ENCODE data around the gene RFC2. TPM values are rescaled to one million over a fixed set of nuclear protein-coding genes. Genes with fewer than 3 reads are reported as not detected.
A peak's percentile ranks its signal among the peaks of the same experiment; 100 is the strongest.

RFC2 gene
- total and polyA plus RNA-seq, 4 experiments from 2014 or later = 15.7 to 32.3 (median 19.2) TPM

GRCh38 chr7:74288034-74288881, 34.1 kb upstream of the RFC2 start:
- Mint-ChIP-seq H3K4me3 (peak overlapping the region; percentile 87 to 97 (median 90)), H3K27ac (peak overlapping the region in 5 of 7 donors; percentile 29 to 92 (median 77)), H3K4me1 (peaks cover 14 to 32% (median 17%) of the 10 kb centered on the region in 4 donors), H3K36me3 (peaks cover 0 to 1% of the 10 kb centered on the region in 2 donors), H3K9me3 (no peaks in the 10 kb centered on the region), H3K27me3 (peaks cover 4 to 7% of the 10 kb centered on the region in 2 donors)
- H3K9me3 ChIP-seq (ENCODE audit: control insufficient read depth in 1 of 2, low read length in 2 of 2) = no peaks in the 10 kb centered on the region
- no peaks in the 10 kb centered on the region for H3K36me3 ChIP-seq (ENCODE audit: insufficient read depth, low read length)
- CTCF ChIA-PET (ENCODE audit: partially characterized antibody) = interaction anchor here (0.9 to 1.8 kb wide), 7 partner anchors 13 to 112 kb away, joined by 3 to 8 read pairs (median 3); no protein-coding TSS in a partner anchor
- POLR2A ChIA-PET (ENCODE audit: partially characterized antibody) = interaction anchor here (0.6 to 3.5 kb wide), 2 partner anchors 18 to 24 kb away, joined by 3 to 17 read pairs; no protein-coding TSS in a partner anchor
- DNase-seq = no peak
- peak overlapping the region in 1 of 2 donors; percentile 60 for H3K4me3 ChIP-seq (ENCODE audit: low read length in 2 of 2)
- no peak overlapping the region for H3K27ac ChIP-seq (ENCODE audit: low read depth, low read length)
- intact Hi-C loops (cut with micrococcal nuclease) = loop anchor here (1.0 kb wide), 1 partner anchor 34 kb away; the partner anchor contains the start of gene RFC2
- no peaks in the 10 kb centered on the region for H3K27me3 ChIP-seq (ENCODE audit: insufficient read depth, low read length)
- peaks cover 24% of the 10 kb centered on the region for H3K4me1 ChIP-seq (ENCODE audit: insufficient read depth, low read length)

GRCh38 chr7:74287303-74288033, 33.3 kb upstream of the RFC2 start:
- POLR2A ChIA-PET (ENCODE audit: partially characterized antibody) = interaction anchor here (0.6 to 3.5 kb wide), 2 partner anchors 17 to 23 kb away, joined by 3 to 17 read pairs; no protein-coding TSS in a partner anchor
- H3K4me3 Mint-ChIP-seq = peak overlapping the region in 1 of 8 donors; percentile 95

DNA sequence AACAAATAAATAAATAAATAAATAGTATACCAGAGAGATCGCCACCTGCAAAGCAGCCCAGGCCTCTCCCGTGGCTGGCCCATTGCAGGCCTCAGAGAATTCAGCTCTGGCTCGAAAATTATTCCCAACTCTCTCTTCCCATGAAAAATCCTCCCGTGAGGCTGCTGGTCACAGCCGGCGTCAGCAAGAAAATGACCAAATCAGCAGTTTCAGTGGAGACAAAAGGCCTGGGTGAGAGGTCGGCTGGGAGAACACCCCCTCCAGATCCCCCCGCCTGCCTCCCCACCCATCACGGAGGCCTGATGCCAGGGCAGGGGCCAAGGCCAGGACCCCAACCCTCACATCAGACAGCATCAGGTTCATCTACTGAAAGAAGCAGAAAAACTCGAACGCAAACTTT, 31.9 kb upstream of the RFC2 start:
- peak overlapping the region in 1 of 7 donors; percentile 19 for H3K27ac Mint-ChIP-seq
- peaks cover 14 to 22% (median 17%) of the 10 kb centered on the region in 4 donors for H3K4me1 Mint-ChIP-seq
- H3K9me3 Mint-ChIP-seq = no peaks in the 10 kb centered on the region
- intact Hi-C loops (cut with micrococcal nuclease) = no loop called here
- DNase-seq = no peak
- ChIA-PET POLR2A (ENCODE audit: partially characterized antibody) (no interaction called here), CTCF (ENCODE audit: partially characterized antibody) (no interaction called here)
- Histone ChIP-seq H3K36me3 (ENCODE audit: insufficient read depth, low read length) (no peaks in the 10 kb centered on the region), H3K27ac (ENCODE audit: low read depth, low read length) (no peak overlapping the region), H3K4me3 (ENCODE audit: low read length in 2 of 2) (no peak overlapping the region), H3K4me1 (ENCODE audit: insufficient read depth, low read length) (peaks cover 24% of the 10 kb centered on the region), H3K27me3 (ENCODE audit: insufficient read depth, low read length) (no peaks in the 10 kb centered on the region), H3K9me3 (ENCODE audit: control insufficient read depth in 1 of 2, low read length in 2 of 2) (no peaks in the 10 kb centered on the region)
- H3K4me3 Mint-ChIP-seq = no peak overlapping the region
- peaks cover 5 to 10% of the 10 kb centered on the region in 2 donors for H3K27me3 Mint-ChIP-seq
- peaks cover 0 to 4% of the 10 kb centered on the region in 2 donors for H3K36me3 Mint-ChIP-seq

More at GRCh38 chr7:74287303-74288033, 33.3 kb upstream of the RFC2 start:
- H3K36me3 ChIP-seq (ENCODE audit: insufficient read depth, low read length) = no peaks in the 10 kb centered on the region
- H3K27ac Mint-ChIP-seq = peak overlapping the region in 1 of 7 donors; percentile 46
- no peak for DNase-seq
- no peak overlapping the region for H3K4me3 ChIP-seq (ENCODE audit: low read length in 2 of 2)
- H3K9me3 Mint-ChIP-seq = no peaks in the 10 kb centered on the region
- peaks cover 5 to 10% of the 10 kb centered on the region in 2 donors for H3K27me3 Mint-ChIP-seq
- H3K27me3 ChIP-seq (ENCODE audit: insufficient read depth, low read length) = no peaks in the 10 kb centered on the region
- no peak overlapping the region for H3K27ac ChIP-seq (ENCODE audit: low read depth, low read length)
- peaks cover 24% of the 10 kb centered on the region for H3K4me1 ChIP-seq (ENCODE audit: insufficient read depth, low read length)
- CTCF ChIA-PET (ENCODE audit: partially characterized antibody) = interaction anchor here (1.2 to 1.8 kb wide), 4 partner anchors 12 to 113 kb away, joined by 3 to 8 read pairs (median 5); no protein-coding TSS in a partner anchor
- H3K4me1 Mint-ChIP-seq = peaks cover 14 to 24% (median 17%) of the 10 kb centered on the region in 4 donors
- H3K36me3 Mint-ChIP-seq = peaks cover 0 to 4% of the 10 kb centered on the region in 2 donors
- intact Hi-C loops (cut with micrococcal nuclease) = loop anchor here (1.0 kb wide), 1 partner anchor 33 kb away; the partner anchor contains the start of gene RFC2
- no peaks in the 10 kb centered on the region for H3K9me3 ChIP-seq (ENCODE audit: control insufficient read depth in 1 of 2, low read length in 2 of 2)

GRCh38 chr7:74284781-74285259, 30.6 kb upstream of the RFC2 start:
- CTCF ChIA-PET (ENCODE audit: partially characterized antibody) = no interaction called here
- no peak overlapping the region for H3K4me3 ChIP-seq (ENCODE audit: low read length in 2 of 2)
- H3K9me3 ChIP-seq (ENCODE audit: control insufficient read depth in 1 of 2, low read length in 2 of 2) = no peaks in the 10 kb centered on the region
- H3K4me3 Mint-ChIP-seq = no peak overlapping the region
- H3K4me1 Mint-ChIP-seq = peaks cover 10 to 14% (median 12%) of the 10 kb centered on the region in 4 donors
- peaks cover 15% of the 10 kb centered on the region for H3K4me1 ChIP-seq (ENCODE audit: insufficient read depth, low read length)
- H3K9me3 Mint-ChIP-seq = no peaks in the 10 kb centered on the region
- intact Hi-C loops (cut with micrococcal nuclease) = no loop called here
- DNase-seq = no peak
- H3K27me3 Mint-ChIP-seq = peaks cover 5 to 11% of the 10 kb centered on the region in 2 donors
- no peak overlapping the region for H3K27ac ChIP-seq (ENCODE audit: low read depth, low read length)
- no peak overlapping the region for H3K27ac Mint-ChIP-seq
- peaks cover 0 to 4% of the 10 kb centered on the region in 2 donors for H3K36me3 Mint-ChIP-seq
- POLR2A ChIA-PET (ENCODE audit: partially characterized antibody) = no interaction called here
- H3K36me3 ChIP-seq (ENCODE audit: insufficient read depth, low read length) = no peaks in the 10 kb centered on the region
- H3K27me3 ChIP-seq (ENCODE audit: insufficient read depth, low read length) = no peaks in the 10 kb centered on the region

DNA sequence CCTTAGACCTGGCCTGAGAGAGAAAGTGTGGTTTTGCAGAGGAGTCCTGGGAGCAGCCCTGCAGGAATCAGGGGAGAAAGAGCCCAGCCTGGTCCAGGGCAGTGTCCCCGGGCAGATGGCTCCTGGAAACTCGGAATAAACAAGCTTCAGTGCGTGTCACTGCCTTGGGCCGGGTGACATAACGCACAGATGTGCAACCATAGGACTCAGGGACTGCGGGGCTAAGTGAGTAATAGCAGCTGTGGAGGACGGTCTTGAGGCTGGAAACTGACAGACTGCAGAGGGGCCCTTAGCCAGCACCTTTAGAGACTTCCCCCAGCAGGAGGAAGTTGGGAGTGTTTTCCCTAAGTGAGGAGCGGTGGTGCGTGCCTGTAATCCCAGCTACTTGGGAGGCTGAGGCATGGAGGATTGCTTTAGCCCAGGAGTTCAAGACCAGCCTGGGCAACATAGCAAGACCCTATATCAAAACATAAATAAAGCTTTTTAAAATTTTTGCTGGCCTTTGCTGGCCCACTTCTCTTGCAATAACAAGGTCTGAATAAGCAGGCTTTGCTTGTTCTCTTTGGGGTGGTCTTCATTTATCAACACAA, 29.8 kb upstream of the RFC2 start:
- CTCF ChIA-PET (ENCODE audit: partially characterized antibody) = interaction anchor here (0.6 kb wide), 1 partner anchor 421 kb away, joined by 3 read pairs; no protein-coding TSS in a partner anchor

DNA sequence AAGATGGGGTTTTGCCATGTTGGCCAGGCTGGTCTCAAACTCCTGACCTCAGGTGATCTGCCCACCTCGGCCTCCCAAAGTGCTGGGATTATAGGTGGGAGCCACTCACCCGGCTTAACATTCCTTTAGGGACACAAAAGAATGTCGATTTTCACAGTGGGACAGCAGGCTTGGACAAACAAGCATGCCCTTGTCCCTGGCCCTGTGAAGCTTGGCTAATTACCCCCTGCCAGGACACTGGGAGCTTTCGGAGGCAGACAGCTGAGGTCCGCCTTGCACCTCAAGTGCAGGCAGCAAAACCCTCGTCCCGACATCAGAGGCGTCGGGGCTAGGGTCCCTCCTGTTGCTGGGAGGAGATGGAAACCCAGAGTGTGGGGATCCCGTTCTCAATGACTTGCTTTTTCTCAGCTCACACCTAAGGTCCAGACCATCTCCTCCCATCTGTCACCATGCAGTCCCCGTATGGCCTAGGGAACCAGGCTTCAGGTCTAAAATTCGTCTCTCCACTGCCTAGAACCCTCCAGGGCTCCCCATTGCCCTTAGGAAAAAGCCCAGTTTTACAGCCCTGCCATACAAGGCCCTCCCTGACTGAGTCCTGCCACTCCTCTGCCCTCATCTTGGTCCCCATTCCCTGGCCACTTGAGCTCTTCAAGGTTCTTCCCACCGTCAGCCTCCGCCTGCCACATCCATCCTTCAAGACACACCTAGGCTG, 28.7 kb upstream of the RFC2 start:
- CTCF ChIA-PET (ENCODE audit: partially characterized antibody) = no interaction called here
- Mint-ChIP-seq H3K36me3 (peaks cover 0 to 4% of the 10 kb centered on the region in 2 donors), H3K27me3 (peaks cover 2 to 8% of the 10 kb centered on the region in 2 donors), H3K9me3 (no peaks in the 10 kb centered on the region), H3K27ac (no peak overlapping the region), H3K4me3 (no peak overlapping the region), H3K4me1 (peaks cover 0 to 2% (median 1%) of the 10 kb centered on the region in 4 donors)
- intact Hi-C loops (cut with micrococcal nuclease) = no loop called here
- H3K4me1 ChIP-seq (ENCODE audit: insufficient read depth, low read length) = peaks cover 2% of the 10 kb centered on the region
- H3K4me3 ChIP-seq (ENCODE audit: low read length in 2 of 2) = no peak overlapping the region
- no peaks in the 10 kb centered on the region for H3K27me3 ChIP-seq (ENCODE audit: insufficient read depth, low read length)
- H3K9me3 ChIP-seq (ENCODE audit: control insufficient read depth in 1 of 2, low read length in 2 of 2) = no peaks in the 10 kb centered on the region
- POLR2A ChIA-PET (ENCODE audit: partially characterized antibody) = no interaction called here
- H3K36me3 ChIP-seq (ENCODE audit: insufficient read depth, low read length) = no peaks in the 10 kb centered on the region
- H3K27ac ChIP-seq (ENCODE audit: low read depth, low read length) = no peak overlapping the region
- no peak for DNase-seq

More for the DNA sequence above, 29.8 kb upstream of the RFC2 start:
- intact Hi-C loops (cut with micrococcal nuclease) = no loop called here
- Mint-ChIP-seq H3K9me3 (no peaks in the 10 kb centered on the region), H3K4me3 (no peak overlapping the region), H3K4me1 (peaks cover 9 to 12% (median 10%) of the 10 kb centered on the region in 4 donors), H3K27ac (peak overlapping the region in 1 of 7 donors; percentile 41), H3K36me3 (peaks cover 0 to 4% of the 10 kb centered on the region in 2 donors), H3K27me3 (peaks cover 5 to 10% of the 10 kb centered on the region in 2 donors)
- no peak for DNase-seq
- H3K4me1 ChIP-seq (ENCODE audit: insufficient read depth, low read length) = peaks cover 12% of the 10 kb centered on the region
- no peaks in the 10 kb centered on the region for H3K27me3 ChIP-seq (ENCODE audit: insufficient read depth, low read length)
- no peak overlapping the region for H3K4me3 ChIP-seq (ENCODE audit: low read length in 2 of 2)
- POLR2A ChIA-PET (ENCODE audit: partially characterized antibody) = no interaction called here
- H3K9me3 ChIP-seq (ENCODE audit: control insufficient read depth in 1 of 2, low read length in 2 of 2) = no peaks in the 10 kb centered on the region
- no peaks in the 10 kb centered on the region for H3K36me3 ChIP-seq (ENCODE audit: insufficient read depth, low read length)
- no peak overlapping the region for H3K27ac ChIP-seq (ENCODE audit: low read depth, low read length)

Measured in CD4-positive, alpha-beta memory T cell (primary cell).